Gastroesophageal sphincter (tissue), 4 donors: Measurements from ENCODE around the gene FOXK2. TPM values are rescaled to one million over a fixed set of nuclear protein-coding genes. Genes with fewer than 3 reads are reported as not detected.

Experiments used
- ATAC-seq: fragments of 150-250 bp; one replicate; pipeline ENCODE4 v1.9.1; 2016; ENCODE audit warnings: mild to moderate bottlenecking, moderate library complexity
- H3K27ac ChIP-seq, 4 donors: fragments of 200-600 bp; sonication (generic) in 3 of 4; 1 replicate in 3 of 4; 2 replicates in 1 of 4; pipeline ENCODE4 v1.5.1; 2016 to 2019
- H3K27me3 ChIP-seq: fragments of 200-600 bp; sonication (generic); one replicate; pipeline ENCODE4 v1.5.1; 2019
- H3K36me3 ChIP-seq, 2 donors: fragments of 200-600 bp; sonication (generic); one replicate each; pipeline ENCODE4 v1.5.1; 2019; ENCODE audit warnings: control low read depth in 1 of 2
- H3K4me1 ChIP-seq, 3 donors: fragments of 200-600 bp; sonication (generic); 1 replicate in 2 of 3; 2 replicates in 1 of 3; pipeline ENCODE4 v1.5.1; 2016 to 2019; ENCODE audit warnings: control low read depth in 2 of 3
- H3K4me3 ChIP-seq, 2 donors: fragments of 200-600 bp; sonication (generic); one replicate each; pipeline ENCODE4 v1.5.1; 2019; ENCODE audit warnings: mild to moderate bottlenecking in 1 of 2, moderate library complexity in 1 of 2
- H3K9me3 ChIP-seq, 3 donors: fragments of 200-600 bp; sonication (generic); one replicate each; pipeline ENCODE4 v1.5.1; 2017 to 2019; ENCODE audit warnings: control low read depth in 2 of 3
- EP300 ChIP-seq: sonication (generic); formaldehyde crosslinking; IDR thresholded peaks from one replicate; pipeline ENCODE4 v1.6.1; 2017; ENCODE audit warnings: antibody characterized with exemption, mild to moderate bottlenecking
- POLR2A ChIP-seq, 2 donors: fragments of 450-650 bp; IDR thresholded peaks; one replicate each; pipeline ENCODE4 v1.6.1; 2017; ENCODE audit warnings: antibody characterized with exemption in 2 of 2, mild to moderate bottlenecking in 2 of 2, moderate library complexity in 1 of 2
- POLR2AphosphoS5 ChIP-seq: sonication (generic); formaldehyde crosslinking; IDR thresholded peaks from one replicate; pipeline ENCODE4 v1.6.1; 2017; ENCODE audit warnings: antibody characterized with exemption
- WGBS, 2 donors: methylation state at CpG; one replicate each; pipeline ENCODE4 v1.1.5; 2018; ENCODE audit warnings: low coverage in 1 of 2; 5-methylcytosine and 5-hydroxymethylcytosine counted together
- total RNA-seq, 4 donors: library from RNA; depleted of rRNA; stranded (reverse); fragments of >200 nt; gene quantifications; one replicate each; pipeline ENCODE4 v1.1.0, GENCODE V29; 2016
- TF ChIP-seq, protein P1 (sequence below), 4 experiments: fragments of 200-600 bp in 2 of 4; fragments of 450-650 bp in 2 of 4; sonication (generic) in 1 of 4; IDR thresholded peaks; one replicate each; pipeline ENCODE4 v1.5.1; 2017 to 2019; ENCODE audit warnings: antibody characterized with exemption in 4 of 4, mild to moderate bottlenecking in 2 of 4, moderate library complexity in 2 of 4

FOXK2 gene
- total RNA-seq = 10 to 100 TPM; 35.1 to 63.4 (median 52.6) TPM

DNA sequence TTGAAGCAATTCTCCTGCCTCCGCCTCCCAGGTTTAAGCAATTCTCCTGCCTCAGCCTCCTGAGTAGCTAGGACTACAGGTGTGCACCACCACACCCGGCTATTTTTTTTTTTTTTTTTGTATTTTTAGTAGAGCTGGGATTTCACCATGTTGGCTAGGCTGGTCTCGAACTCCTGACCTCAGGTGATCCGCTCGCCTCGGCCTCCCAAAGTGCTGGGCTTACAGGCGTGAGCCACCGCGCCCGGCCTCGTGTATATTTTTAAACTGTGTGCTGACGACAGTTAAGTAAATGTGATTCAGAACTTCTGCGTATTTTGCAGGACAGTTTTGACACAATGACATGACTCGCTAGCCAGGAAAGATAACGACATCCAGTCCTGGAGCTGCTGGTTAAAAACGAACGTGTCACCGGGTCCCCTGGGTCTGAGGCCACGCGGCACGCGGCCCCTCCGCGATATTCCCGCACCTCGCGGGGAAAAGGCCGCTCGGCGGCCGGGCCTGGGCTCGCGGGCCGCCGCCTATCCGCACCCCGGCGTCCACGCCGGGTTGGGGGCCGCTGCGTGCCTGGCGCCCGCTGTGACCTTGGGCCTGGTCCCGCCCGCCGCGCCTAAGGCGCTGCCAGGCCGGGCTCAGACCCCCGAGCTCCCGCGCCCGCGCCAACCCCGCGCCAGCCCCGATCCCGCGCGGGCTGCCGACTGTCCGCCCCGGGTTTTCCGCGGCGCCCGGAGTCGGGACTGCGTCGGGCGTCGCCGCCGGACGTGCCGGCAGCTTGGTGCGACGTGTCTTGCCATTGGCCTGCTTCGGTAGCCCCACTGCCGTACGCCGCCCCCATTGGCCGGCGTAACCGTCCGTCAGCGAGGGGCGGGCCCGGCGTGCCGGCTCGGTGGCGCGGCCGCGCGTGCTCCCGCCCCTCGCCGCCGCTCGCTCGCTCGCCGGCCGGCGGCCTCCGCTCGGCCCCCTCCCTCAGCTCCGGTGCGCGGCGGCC lies at the start of gene FOXK2:
Gene FOXK2 (plus strand): TSS at position 907 of the 985 bp plus-strand sequence. CDS start 157 bp downstream, outside the sequence.
- Histone ChIP-seq H3K4me1 (peaks cover 0 to 41% (median 4%) of the 10 kb centered on the region in 3 donors), H3K4me3 (peak within 1 kb of the TSS; percentile 75 to 89), H3K27me3 (no peaks in the 10 kb centered on the region), H3K9me3 (no peaks in the 10 kb centered on the region), H3K36me3 (no peaks in the 10 kb centered on the region), H3K27ac (peak within 1 kb of the TSS; percentile 84 to 100 (median 98))
- peak; percentile 100 for ATAC-seq
- 86% methylated on average over 2 of the region's 114 CpGs; no CpG with 5 or more reads in 1 of the 2 donors for WGBS, 2 donors
- TF ChIP-seq EP300 (no peak), POLR2AphosphoS5 (peak; percentile 60), POLR2A (IDR thresholded peaks at IDR 0.05) (peak; percentile 74 to 90)
- TF ChIP-seq, protein P1, sequence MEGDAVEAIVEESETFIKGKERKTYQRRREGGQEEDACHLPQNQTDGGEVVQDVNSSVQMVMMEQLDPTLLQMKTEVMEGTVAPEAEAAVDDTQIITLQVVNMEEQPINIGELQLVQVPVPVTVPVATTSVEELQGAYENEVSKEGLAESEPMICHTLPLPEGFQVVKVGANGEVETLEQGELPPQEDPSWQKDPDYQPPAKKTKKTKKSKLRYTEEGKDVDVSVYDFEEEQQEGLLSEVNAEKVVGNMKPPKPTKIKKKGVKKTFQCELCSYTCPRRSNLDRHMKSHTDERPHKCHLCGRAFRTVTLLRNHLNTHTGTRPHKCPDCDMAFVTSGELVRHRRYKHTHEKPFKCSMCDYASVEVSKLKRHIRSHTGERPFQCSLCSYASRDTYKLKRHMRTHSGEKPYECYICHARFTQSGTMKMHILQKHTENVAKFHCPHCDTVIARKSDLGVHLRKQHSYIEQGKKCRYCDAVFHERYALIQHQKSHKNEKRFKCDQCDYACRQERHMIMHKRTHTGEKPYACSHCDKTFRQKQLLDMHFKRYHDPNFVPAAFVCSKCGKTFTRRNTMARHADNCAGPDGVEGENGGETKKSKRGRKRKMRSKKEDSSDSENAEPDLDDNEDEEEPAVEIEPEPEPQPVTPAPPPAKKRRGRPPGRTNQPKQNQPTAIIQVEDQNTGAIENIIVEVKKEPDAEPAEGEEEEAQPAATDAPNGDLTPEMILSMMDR (IDR thresholded peaks at IDR 0.05) = peak in 1 of 4 experiments; percentile 32

DNA sequence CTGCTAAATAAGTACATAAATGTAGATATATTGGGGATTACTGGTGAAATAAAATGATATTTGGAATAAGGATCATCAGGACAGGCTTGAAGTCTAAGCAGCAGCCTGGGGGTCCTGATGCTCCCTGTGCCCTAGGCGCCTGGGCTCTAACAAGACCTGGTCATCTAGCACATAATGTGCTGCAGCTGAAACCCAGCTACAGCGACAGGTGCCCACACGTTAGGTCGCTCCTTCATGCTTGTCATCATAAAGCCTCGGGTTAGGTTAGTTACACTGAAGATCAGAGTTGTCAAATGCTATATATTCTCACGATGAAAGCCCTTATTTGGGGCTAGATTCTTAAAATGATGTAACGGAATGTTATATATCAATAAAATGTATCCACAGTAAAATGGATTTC lies 49.5 kb upstream of the FOXK2 start:
- no peaks in the 10 kb centered on the region for H3K27me3 ChIP-seq
- H3K4me3 ChIP-seq = no peak overlapping the region
- H3K27ac ChIP-seq = no peak overlapping the region
- no peaks in the 10 kb centered on the region for H3K9me3 ChIP-seq
- 94 to 95% methylated on average over 7 of the region's 7 CpGs for WGBS, 2 donors
- TF ChIP-seq EP300 = no peak
- TF ChIP-seq, protein P1 (IDR thresholded peaks at IDR 0.05) = no peak
- no peak for TF ChIP-seq POLR2A (IDR thresholded peaks at IDR 0.05)
- no peak for TF ChIP-seq POLR2AphosphoS5
- ATAC-seq = no peak
- peaks cover 0 to 97% of the 10 kb centered on the region in 2 donors for H3K36me3 ChIP-seq
- H3K4me1 ChIP-seq = no peaks in the 10 kb centered on the region

DNA sequence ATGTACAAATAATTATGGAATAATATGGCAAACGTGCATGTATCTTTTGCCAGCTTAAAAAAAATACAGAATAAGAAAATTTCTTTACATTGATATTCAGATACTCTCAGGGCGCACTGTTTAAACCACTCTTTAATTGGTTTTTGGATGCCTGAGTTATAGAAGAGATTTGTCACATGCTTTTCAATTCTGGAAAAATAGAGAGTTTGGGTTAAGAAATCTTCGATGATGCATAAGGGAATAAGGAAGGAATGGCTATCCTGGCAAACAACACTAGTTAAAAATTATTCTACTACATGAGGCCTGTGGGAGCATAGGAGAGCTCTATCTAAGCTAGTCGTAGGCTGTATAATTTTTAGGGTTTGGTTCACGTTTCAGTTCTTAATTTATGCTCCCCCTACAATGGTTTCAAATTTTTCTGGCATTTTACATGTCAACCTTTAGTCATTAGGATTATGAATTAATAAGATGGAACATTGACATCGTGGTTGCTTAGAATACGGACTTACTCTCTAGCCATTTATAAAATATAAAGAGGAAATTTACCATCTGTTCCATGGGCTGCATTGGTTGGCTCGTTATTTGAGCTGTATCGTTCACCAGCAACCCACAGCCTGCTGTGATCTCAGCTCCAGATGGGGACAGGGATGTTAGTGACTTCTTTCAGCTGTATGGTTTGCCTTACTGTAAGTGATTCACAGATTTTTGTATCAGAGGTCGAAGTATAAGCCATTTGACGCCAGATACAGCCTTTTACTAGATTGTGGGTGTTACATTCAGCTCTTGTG lies 45.1 kb upstream of the FOXK2 start:
- H3K27ac ChIP-seq = no peak overlapping the region
- no peak overlapping the region for H3K4me3 ChIP-seq
- TF ChIP-seq EP300 (no peak), POLR2A (IDR thresholded peaks at IDR 0.05) (no peak), POLR2AphosphoS5 (no peak)
- TF ChIP-seq, protein P1 (IDR thresholded peaks at IDR 0.05) = no peak
- no peaks in the 10 kb centered on the region for H3K9me3 ChIP-seq
- no peaks in the 10 kb centered on the region for H3K27me3 ChIP-seq
- 61 to 71% methylated on average over 7 to 11 of the region's 11 CpGs for WGBS, 2 donors
- H3K4me1 ChIP-seq = peaks cover 0 to under 1% (median 0%) of the 10 kb centered on the region in 3 donors
- ATAC-seq = no peak
- H3K36me3 ChIP-seq = peaks cover 0 to 97% of the 10 kb centered on the region in 2 donors

DNA sequence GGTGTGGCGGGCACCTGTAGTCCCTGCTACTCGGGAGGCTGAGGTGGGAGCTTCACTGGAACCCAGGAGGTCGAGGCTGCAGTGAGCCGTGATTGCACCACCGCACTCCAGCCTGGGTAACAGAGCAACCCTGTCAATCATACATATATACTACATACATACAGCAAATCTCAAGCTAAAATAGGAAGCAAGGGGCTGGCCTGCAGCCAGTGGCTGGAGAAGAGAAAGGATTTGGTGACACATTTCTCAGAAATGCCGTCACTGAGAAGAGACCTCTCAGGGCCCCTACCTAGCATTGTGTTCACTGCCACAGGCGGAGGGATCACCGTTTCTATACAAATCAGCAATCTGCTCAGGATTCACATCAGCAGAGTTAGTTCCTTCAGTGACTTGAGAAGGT lies 44.1 kb upstream of the FOXK2 start:
- no peak overlapping the region for H3K4me3 ChIP-seq
- H3K36me3 ChIP-seq = peaks cover 0 to 97% of the 10 kb centered on the region in 2 donors
- TF ChIP-seq, protein P1 (IDR thresholded peaks at IDR 0.05) = no peak
- no peak for TF ChIP-seq POLR2AphosphoS5
- TF ChIP-seq EP300 = no peak
- no peak for ATAC-seq
- 67 to 78% methylated on average over 1 to 6 of the region's 8 CpGs for WGBS, 2 donors
- H3K27ac ChIP-seq = no peak overlapping the region
- H3K9me3 ChIP-seq = no peaks in the 10 kb centered on the region
- peaks cover 0 to 11% (median 0%) of the 10 kb centered on the region in 3 donors for H3K4me1 ChIP-seq
- no peaks in the 10 kb centered on the region for H3K27me3 ChIP-seq
